ENCODE data around the gene EPS15. TPM values are rescaled to one million over a fixed set of nuclear protein-coding genes. Genes with fewer than 3 reads are reported as not detected.

EPS15 gene
- total RNA-seq, 1 experiment from 2014 or later, result 31.7 TPM

GRCh38 chr1:51373898-51374297, 145.2 kb downstream of the EPS15 start:
- DNase-seq (ENCODE audit: low read depth in 1 of 2, low spot score in 2 of 2), result no peak
- Histone ChIP-seq H3K4me1 (replicated peaks) (no peaks in the 10 kb centered on the region; the same call in 1 of the 2 replicates), H3K36me3 (peaks cover 22% of the 10 kb centered on the region), H3K9me3 (replicated peaks) (no peaks in the 10 kb centered on the region), H3K27me3 (replicated peaks) (no peaks in the 10 kb centered on the region), H3K27ac (no peak overlapping the region), H3K4me3 (no peak overlapping the region)

GRCh38 chr1:51372561-51372960, 146.5 kb downstream of the EPS15 start:
- no peaks in the 10 kb centered on the region; the same call in 1 of the 2 replicates for H3K4me1 ChIP-seq (replicated peaks)
- peaks cover 23% of the 10 kb centered on the region for H3K36me3 ChIP-seq
- no peak for DNase-seq (ENCODE audit: low read depth in 1 of 2, low spot score in 2 of 2)
- H3K4me3 ChIP-seq, result no peak overlapping the region
- H3K27me3 ChIP-seq (replicated peaks), result no peaks in the 10 kb centered on the region
- no peak overlapping the region for H3K27ac ChIP-seq
- no peaks in the 10 kb centered on the region for H3K9me3 ChIP-seq (replicated peaks)

GRCh38 chr1:51369171-51369570, 149.9 kb downstream of the EPS15 start:
- no peaks in the 10 kb centered on the region for H3K4me1 ChIP-seq (replicated peaks)
- no peak overlapping the region for H3K27ac ChIP-seq
- DNase-seq (ENCODE audit: low read depth in 1 of 2, low spot score in 2 of 2), result no peak
- no peaks in the 10 kb centered on the region; the same call in 1 of the 2 replicates for H3K27me3 ChIP-seq (replicated peaks)
- no peak overlapping the region for H3K4me3 ChIP-seq
- H3K9me3 ChIP-seq (replicated peaks), result no peaks in the 10 kb centered on the region
- H3K36me3 ChIP-seq, result peaks cover 29% of the 10 kb centered on the region

GRCh38 chr1:51365774-51366173, 153.3 kb downstream of the EPS15 start:
- DNase-seq (ENCODE audit: low read depth in 1 of 2, low spot score in 2 of 2), result no peak
- Histone ChIP-seq H3K27me3 (replicated peaks) (no peaks in the 10 kb centered on the region; the same call in 1 of the 2 replicates), H3K4me1 (replicated peaks) (no peaks in the 10 kb centered on the region), H3K4me3 (no peak overlapping the region), H3K9me3 (replicated peaks) (no peaks in the 10 kb centered on the region), H3K27ac (no peak overlapping the region), H3K36me3 (peaks cover 23% of the 10 kb centered on the region)

GRCh38 chr1:51359879-51360278, 159.2 kb downstream of the EPS15 start:
- H3K36me3 ChIP-seq, result peaks cover 21% of the 10 kb centered on the region
- DNase-seq (ENCODE audit: low read depth in 1 of 2, low spot score in 2 of 2), result no peak
- H3K27me3 ChIP-seq (replicated peaks), result no peaks in the 10 kb centered on the region
- no peak overlapping the region for H3K27ac ChIP-seq
- no peaks in the 10 kb centered on the region for H3K9me3 ChIP-seq (replicated peaks)
- H3K4me1 ChIP-seq (replicated peaks), result no peaks in the 10 kb centered on the region
- H3K4me3 ChIP-seq, result no peak overlapping the region

GRCh38 chr1:51355382-51355781, 163.7 kb downstream of the EPS15 start:
- H3K27me3 ChIP-seq (replicated peaks), result no peaks in the 10 kb centered on the region
- no peak overlapping the region for H3K27ac ChIP-seq
- H3K36me3 ChIP-seq, result peaks cover 8% of the 10 kb centered on the region; the same call in 1 of the 2 replicates
- H3K4me3 ChIP-seq, result no peak overlapping the region
- no peaks in the 10 kb centered on the region for H3K9me3 ChIP-seq (replicated peaks)
- no peaks in the 10 kb centered on the region for H3K4me1 ChIP-seq (replicated peaks)
- no peak for DNase-seq (ENCODE audit: low read depth in 1 of 2, low spot score in 2 of 2)

- H3K27me3 ChIP-seq (replicated peaks), result no peaks in the 10 kb centered on the region
- no peak for DNase-seq (ENCODE audit: low read depth in 1 of 2, low spot score in 2 of 2)
- H3K4me3 ChIP-seq, result no peak overlapping the region
- no peak overlapping the region for H3K27ac ChIP-seq
- H3K4me1 ChIP-seq (replicated peaks), result no peaks in the 10 kb centered on the region
- H3K36me3 ChIP-seq, result peaks cover 8% of the 10 kb centered on the region; the same call in 1 of the 2 replicates
- H3K9me3 ChIP-seq (replicated peaks), result no peaks in the 10 kb centered on the region
Observed at GRCh38 chr1:51354416-51354815, 164.7 kb downstream of the EPS15 start.

GRCh38 chr1:51351907-51352306, 167.2 kb downstream of the EPS15 start:
- DNase-seq (ENCODE audit: low read depth in 1 of 2, low spot score in 2 of 2), result no peak
- Histone ChIP-seq H3K27me3 (replicated peaks) (peaks cover 7% of the 10 kb centered on the region), H3K4me3 (no peak overlapping the region), H3K27ac (no peak overlapping the region), H3K36me3 (peaks cover 8% of the 10 kb centered on the region; the same call in 1 of the 2 replicates), H3K9me3 (replicated peaks) (no peaks in the 10 kb centered on the region), H3K4me1 (replicated peaks) (no peaks in the 10 kb centered on the region)

GRCh38 chr1:51349862-51350261, 169.2 kb downstream of the EPS15 start:
- Histone ChIP-seq H3K4me3 (no peak overlapping the region), H3K4me1 (replicated peaks) (peaks cover 1% of the 10 kb centered on the region; the same call in 1 of the 2 replicates), H3K27me3 (replicated peaks) (peaks cover 18% of the 10 kb centered on the region), H3K27ac (no peak overlapping the region), H3K9me3 (replicated peaks) (no peaks in the 10 kb centered on the region), H3K36me3 (no peaks in the 10 kb centered on the region)
- no peak for DNase-seq (ENCODE audit: low read depth in 1 of 2, low spot score in 2 of 2)

- Histone ChIP-seq H3K36me3 (no peaks in the 10 kb centered on the region), H3K27me3 (replicated peaks) (peaks cover 31% of the 10 kb centered on the region), H3K4me3 (no peak overlapping the region), H3K9me3 (replicated peaks) (no peaks in the 10 kb centered on the region), H3K4me1 (replicated peaks) (peaks cover 6% of the 10 kb centered on the region; the same call in 1 of the 2 replicates), H3K27ac (no peak overlapping the region)
- DNase-seq (ENCODE audit: low read depth in 1 of 2, low spot score in 2 of 2), result peak in 1 of 2 experiments; percentile 8
Observed at GRCh38 chr1:51348147-51348527, 170.9 kb downstream of the EPS15 start.

GRCh38 chr1:51347398-51348146, 171.5 kb downstream of the EPS15 start:
- peaks cover 32% of the 10 kb centered on the region for H3K27me3 ChIP-seq (replicated peaks)
- H3K27ac ChIP-seq, result no peak overlapping the region
- H3K4me3 ChIP-seq, result no peak overlapping the region
- H3K9me3 ChIP-seq (replicated peaks), result no peaks in the 10 kb centered on the region
- no peaks in the 10 kb centered on the region for H3K36me3 ChIP-seq
- peak in 1 of 2 experiments; percentile 11 for DNase-seq (ENCODE audit: low read depth in 1 of 2, low spot score in 2 of 2)
- H3K4me1 ChIP-seq (replicated peaks), result peaks cover 6% of the 10 kb centered on the region; the same call in 1 of the 2 replicates

- H3K27me3 ChIP-seq (replicated peaks), result peaks cover 32% of the 10 kb centered on the region
- H3K36me3 ChIP-seq, result no peaks in the 10 kb centered on the region
- no peak overlapping the region for H3K27ac ChIP-seq
- no peaks in the 10 kb centered on the region for H3K9me3 ChIP-seq (replicated peaks)
- no peak overlapping the region for H3K4me3 ChIP-seq
- peaks cover 6% of the 10 kb centered on the region; the same call in 1 of the 2 replicates for H3K4me1 ChIP-seq (replicated peaks)
- no peak for DNase-seq (ENCODE audit: low read depth in 1 of 2, low spot score in 2 of 2)
Observed at GRCh38 chr1:51346086-51346942, 172.8 kb downstream of the EPS15 start.

GRCh38 chr1:51345300-51345687, 173.8 kb downstream of the EPS15 start:
- no peaks in the 10 kb centered on the region for H3K36me3 ChIP-seq
- H3K4me1 ChIP-seq (replicated peaks), result peaks cover 6% of the 10 kb centered on the region; the same call in 1 of the 2 replicates
- H3K27me3 ChIP-seq (replicated peaks), result peaks cover 32% of the 10 kb centered on the region
- H3K27ac ChIP-seq, result no peak overlapping the region
- no peaks in the 10 kb centered on the region for H3K9me3 ChIP-seq (replicated peaks)
- DNase-seq (ENCODE audit: low read depth in 1 of 2, low spot score in 2 of 2), result no peak
- no peak overlapping the region for H3K4me3 ChIP-seq

Measured in SJSA1 (cell line).